Erythroblast (primary cell): ENCODE data around the gene CIT.

ENCODE experiments used
- GATA1 ChIP-seq: IDR thresholded peaks from 2 replicates; pipeline ENCODE4 v1.6.1; 2011; ENCODE audit warnings: low read depth, mild to moderate bottlenecking, control low read depth, low read length, moderate library complexity
- POLR2A ChIP-seq: IDR thresholded peaks from 2 replicates; pipeline ENCODE4 v1.6.1; 2011; ENCODE audit warnings: mild to moderate bottlenecking, low read length

- no peak for TF ChIP-seq POLR2A
- TF ChIP-seq GATA1 = no peak
Observed at GRCh38 chr12:119668324-119668841, 208.7 kb downstream of the CIT start.
